HG02981 (cell line): ENCODE results near the gene DISC1.
"Not testable (repeated sequence)": the region's sequence is repeated elsewhere in the genome, so short reads cannot be mapped to it uniquely, and the experiment has no call there.

ENCODE experiments used
- ATAC-seq: cut with Tn5 transposase; IDR thresholded peaks from one replicate; pipeline ENCODE4 v1.9.1; 2021; ENCODE audit warnings: mild to moderate bottlenecking, moderate library complexity; ENCODE audit not compliant: unreplicated experiment

The DISC1 gene

GRCh38 chr1:231634323-231635013 is 7.9 kb downstream of the DISC1 start:
- no peak for ATAC-seq

GRCh38 chr1:231636157-231636556 is 9.6 kb downstream of the DISC1 start:
- ATAC-seq: no peak

GRCh38 chr1:231636922-231637321 is 10.3 kb downstream of the DISC1 start:
- not testable (repeated sequence) for ATAC-seq

GRCh38 chr1:231638647-231639046 is 12.1 kb downstream of the DISC1 start:
- ATAC-seq: no peak

- ATAC-seq: no peak
Observed at GRCh38 chr1:231639819-231640218, 13.2 kb downstream of the DISC1 start.

GRCh38 chr1:231641444-231641843 is 14.9 kb downstream of the DISC1 start:
- ATAC-seq: not testable (repeated sequence)

GRCh38 chr1:231642061-231642460 is 15.5 kb downstream of the DISC1 start:
- not testable (repeated sequence) for ATAC-seq

GRCh38 chr1:231642618-231643017 is 16.0 kb downstream of the DISC1 start:
- no peak for ATAC-seq

GRCh38 chr1:231643071-231643934 is 16.7 kb downstream of the DISC1 start:
- no peak for ATAC-seq

GRCh38 chr1:231643935-231644237 is 17.3 kb downstream of the DISC1 start:
- ATAC-seq: no peak

- not testable (repeated sequence) for ATAC-seq
Observed at GRCh38 chr1:231645634-231646033, 19.0 kb downstream of the DISC1 start.

- ATAC-seq: not testable (repeated sequence)
Observed at GRCh38 chr1:231646165-231646564, 19.6 kb downstream of the DISC1 start.

GRCh38 chr1:231651621-231652260 is 25.2 kb downstream of the DISC1 start:
- ATAC-seq: not testable (repeated sequence)

GRCh38 chr1:231653632-231654031 is 27.0 kb downstream of the DISC1 start:
- ATAC-seq: no peak

- ATAC-seq: no peak
Observed at GRCh38 chr1:231656741-231657140, 30.2 kb downstream of the DISC1 start.

- not testable (repeated sequence) for ATAC-seq
Observed at GRCh38 chr1:231658223-231658622, 31.6 kb downstream of the DISC1 start.

GRCh38 chr1:231660198-231660597 is 33.6 kb downstream of the DISC1 start:
- no peak for ATAC-seq

- ATAC-seq: no peak
Observed at GRCh38 chr1:231663211-231663792, 36.7 kb downstream of the DISC1 start.

- no peak for ATAC-seq
Observed at GRCh38 chr1:231665101-231665500, 38.5 kb downstream of the DISC1 start.

- ATAC-seq: no peak
Observed at GRCh38 chr1:231665726-231666125, 39.1 kb downstream of the DISC1 start.

- ATAC-seq: no peak
Observed at GRCh38 chr1:231666220-231666936, 39.8 kb downstream of the DISC1 start.
